ENCODE measurements around the gene EDRF1. TPM values are rescaled to one million over a fixed set of nuclear protein-coding genes. Genes with fewer than 3 reads are reported as not detected.

Gene EDRF1
- total and polyA plus RNA-seq, 2 donors (not counting 1 experiment from before 2014, with no cell fraction given) = 26.1 to 63.0 TPM

- Histone ChIP-seq H3K27ac (ENCODE audit: low read length in 2 of 2) (no peak overlapping the region), H3K9me3 (ENCODE audit: control extremely low read depth in 1 of 3, control insufficient read depth in 2 of 3, insufficient read depth in 1 of 3, low read length in 2 of 3) (no peaks in the 10 kb centered on the region), H3K36me3 (replicated peaks in 1 of 2; ENCODE audit: control extremely low read depth in 1 of 2, control insufficient read depth in 1 of 2, extremely low read depth in 1 of 2, insufficient read depth in 2 of 2, low read length in 1 of 2) (no peaks in the 10 kb centered on the region), H3K9ac (ENCODE audit: low read length) (no peak overlapping the region), H3K4me2 (replicated peaks; ENCODE audit: low read depth, low read length, poor library complexity, severe bottlenecking) (no peak overlapping the region), H3K4me1 (ENCODE audit: control insufficient read depth in 2 of 2, insufficient read depth in 2 of 2, low read length in 2 of 2) (no peaks in the 10 kb centered on the region), H3K27me3 (replicated peaks in 1 of 4; ENCODE audit: control extremely low read depth in 1 of 4, control insufficient read depth in 3 of 4, insufficient read depth in 4 of 4, low read length in 3 of 4) (no peaks in the 10 kb centered on the region), H4K20me1 (ENCODE audit: control insufficient read depth, insufficient read depth, low read length, poor library complexity, severe bottlenecking) (no peaks in the 10 kb centered on the region), H3K4me3 (ENCODE audit: control extremely low read depth in 1 of 5, extremely low read depth in 1 of 5, insufficient read depth in 1 of 5, low read depth in 2 of 5, low read length in 4 of 5) (no peak overlapping the region), H2AFZ (ENCODE audit: insufficient read depth, low read depth, low read length, poor library complexity, severe bottlenecking) (no peak overlapping the region), H3K79me2 (ENCODE audit: control insufficient read depth, insufficient read depth, low read length) (no peaks in the 10 kb centered on the region)
- H3K4me1 Mint-ChIP-seq = no peaks in the 10 kb centered on the region
- H3K27me3 Mint-ChIP-seq = peaks cover 4% of the 10 kb centered on the region
- no peak overlapping the region for H3K4me3 Mint-ChIP-seq
- TF ChIP-seq EZH2 (IDR thresholded peaks at IDR 0.05; ENCODE audit: borderline replicate concordance, insufficient read depth, low read depth, low read length, poor library complexity, severe bottlenecking) (no peak), CTCF (IDR thresholded peaks at IDR 0.05) (no peak)
- H3K27ac Mint-ChIP-seq = no peak overlapping the region
- ATAC-seq (ENCODE audit: low read depth) (no peak), DNase-seq (no peak)
- intact Hi-C loops (cut with micrococcal nuclease) = no loop called here
- ChIA-PET CTCF (no interaction called here), POLR2A (no interaction called here)
- 96% methylated on average over 5 of the region's 11 CpGs for WGBS (ENCODE audit: insufficient coverage)
- H3K9me3 Mint-ChIP-seq (ENCODE audit: insufficient read depth) = no peaks in the 10 kb centered on the region
Measured at GRCh38 chr10:125782616-125783015, 63.1 kb downstream of the EDRF1 start.

DNA sequence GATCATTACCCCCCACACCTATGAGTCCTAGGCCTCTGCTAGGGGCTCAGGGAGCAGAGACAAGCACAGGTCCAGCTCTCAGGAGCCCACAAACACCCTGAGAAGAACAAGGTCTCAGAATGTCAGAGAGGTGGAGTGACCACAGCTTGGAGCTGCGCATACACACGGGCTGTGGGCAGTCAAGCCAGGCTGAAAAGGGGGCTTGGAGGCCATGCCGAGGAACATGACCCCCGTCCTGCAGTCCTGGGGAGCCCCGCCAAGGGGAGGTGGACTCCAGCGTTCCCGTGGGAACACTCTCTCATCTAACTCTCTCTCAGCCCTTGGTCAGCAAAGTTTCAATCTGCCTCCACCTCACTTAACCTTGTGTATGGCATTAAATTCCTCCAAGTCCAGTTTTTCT is 63.9 kb downstream of the EDRF1 start:
- intact Hi-C loops (cut with micrococcal nuclease) = no loop called here
- CTCF ChIA-PET = no interaction called here
- H3K27ac Mint-ChIP-seq = no peak overlapping the region
- no peaks in the 10 kb centered on the region for H3K9me3 Mint-ChIP-seq (ENCODE audit: insufficient read depth)
- no peak overlapping the region for H2AFZ ChIP-seq (ENCODE audit: insufficient read depth, low read depth, low read length, poor library complexity, severe bottlenecking)
- DNase-seq = no peak
- POLR2A ChIA-PET = no interaction called here
- no peak overlapping the region for H3K4me3 Mint-ChIP-seq
- no peak for TF ChIP-seq EZH2 (IDR thresholded peaks at IDR 0.05; ENCODE audit: borderline replicate concordance, insufficient read depth, low read depth, low read length, poor library complexity, severe bottlenecking)
- no peak for TF ChIP-seq CTCF (IDR thresholded peaks at IDR 0.05)
- no peaks in the 10 kb centered on the region for H3K4me1 Mint-ChIP-seq
- H4K20me1 ChIP-seq (ENCODE audit: control insufficient read depth, insufficient read depth, low read length, poor library complexity, severe bottlenecking) = no peaks in the 10 kb centered on the region
- H3K79me2 ChIP-seq (ENCODE audit: control insufficient read depth, insufficient read depth, low read length) = no peaks in the 10 kb centered on the region
- H3K27me3 ChIP-seq (replicated peaks in 1 of 4; ENCODE audit: control extremely low read depth in 1 of 4, control insufficient read depth in 3 of 4, insufficient read depth in 4 of 4, low read length in 3 of 4) = no peaks in the 10 kb centered on the region
- no peaks in the 10 kb centered on the region for H3K4me1 ChIP-seq (ENCODE audit: control insufficient read depth in 2 of 2, insufficient read depth in 2 of 2, low read length in 2 of 2)
- no peaks in the 10 kb centered on the region for H3K9me3 ChIP-seq (ENCODE audit: control extremely low read depth in 1 of 3, control insufficient read depth in 2 of 3, insufficient read depth in 1 of 3, low read length in 2 of 3)
- peaks cover 0 to 3% of the 10 kb centered on the region in 2 experiments for H3K36me3 ChIP-seq (replicated peaks in 1 of 2; ENCODE audit: control extremely low read depth in 1 of 2, control insufficient read depth in 1 of 2, extremely low read depth in 1 of 2, insufficient read depth in 2 of 2, low read length in 1 of 2)
- H3K9ac ChIP-seq (ENCODE audit: low read length) = no peak overlapping the region
- no peak overlapping the region for H3K4me2 ChIP-seq (replicated peaks; ENCODE audit: low read depth, low read length, poor library complexity, severe bottlenecking)
- H3K27ac ChIP-seq (ENCODE audit: low read length in 2 of 2) = no peak overlapping the region
- ATAC-seq (ENCODE audit: low read depth) = no peak
- no peak overlapping the region for H3K4me3 ChIP-seq (ENCODE audit: control extremely low read depth in 1 of 5, extremely low read depth in 1 of 5, insufficient read depth in 1 of 5, low read depth in 2 of 5, low read length in 4 of 5)
- no peaks in the 10 kb centered on the region for H3K27me3 Mint-ChIP-seq
- 100% methylated on average over 7 of the region's 7 CpGs for WGBS (ENCODE audit: insufficient coverage)

Measured in B cell (primary cell).